Measurements from ENCODE around the gene SLC18A2.
"Not testable (repeated sequence)": the region's sequence is repeated elsewhere in the genome, so short reads cannot be mapped to it uniquely, and the experiment has no call there.

SLC18A2 gene

DNA sequence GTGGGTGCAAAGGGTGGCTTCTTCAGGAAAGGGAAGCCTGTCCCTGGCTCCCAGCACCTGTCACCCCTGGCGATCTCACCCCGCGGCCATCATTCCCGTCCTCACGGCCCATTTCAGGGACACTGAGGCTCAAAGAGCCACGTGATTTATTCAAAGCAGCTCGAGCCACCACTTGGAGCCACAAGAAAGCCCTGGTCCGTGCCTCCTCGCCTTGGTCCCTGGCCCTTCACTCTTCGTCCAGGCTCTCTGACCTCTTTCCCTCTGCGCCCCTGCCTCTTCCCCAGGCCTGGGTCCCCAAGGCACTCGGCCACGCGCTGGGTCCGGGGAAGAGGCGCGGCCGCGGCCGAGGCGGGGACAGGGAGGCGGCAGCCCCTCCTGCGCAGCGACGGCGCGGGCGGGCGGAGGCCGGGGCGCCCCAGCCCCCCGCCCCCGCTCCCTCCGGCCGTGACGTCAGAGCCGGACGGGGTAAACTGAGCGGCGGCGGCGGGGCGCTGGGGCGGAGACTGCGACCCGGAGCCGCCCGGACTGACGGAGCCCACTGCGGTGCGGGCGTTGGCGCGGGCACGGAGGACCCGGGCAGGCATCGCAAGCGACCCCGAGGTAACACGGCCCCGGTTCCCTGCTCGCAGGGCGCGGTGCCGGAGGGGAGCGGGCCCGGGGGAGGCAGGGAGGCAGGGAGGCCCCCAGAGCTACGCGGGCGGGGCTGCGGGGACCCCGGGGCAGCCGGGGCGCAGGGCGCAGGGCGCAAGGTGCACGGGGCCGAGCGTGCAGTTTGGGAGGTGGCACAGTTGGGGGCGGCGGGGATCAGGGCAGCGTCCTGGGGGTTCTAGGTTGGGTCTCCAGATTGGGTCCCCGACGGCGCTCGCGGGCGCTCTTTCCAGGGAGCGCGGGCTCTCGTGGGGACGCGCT is at the start of gene SLC18A2:
SLC18A2 (plus strand) TSS at position 494 of the 909 bp plus-strand sequence. CDS start 580 bp downstream, outside the sequence.
- no peak for DNase-seq (ENCODE audit: low spot score)

DNA sequence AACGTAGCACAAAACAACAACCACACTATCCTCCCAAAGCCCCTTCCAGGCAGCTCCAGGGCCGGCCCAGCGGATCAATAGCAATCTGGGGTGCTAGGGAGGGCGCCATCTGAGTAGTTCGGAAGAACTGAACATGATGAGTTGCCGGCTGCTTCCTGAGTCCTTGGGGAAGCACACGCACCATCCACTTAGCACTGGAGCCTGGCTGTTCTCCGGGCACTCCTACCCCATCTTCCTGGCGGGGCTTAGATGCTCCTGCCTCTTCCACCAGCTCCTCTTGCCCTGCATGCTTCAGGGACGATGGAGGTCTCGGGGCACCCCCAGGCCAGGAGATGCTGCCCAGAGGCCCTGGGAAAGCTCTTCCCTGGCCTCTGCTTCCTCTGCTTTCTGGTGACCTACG is 43.7 kb upstream of the SLC18A2 start, which contains the start of gene KCNK18:
KCNK18 (plus strand) TSS at position 301 of the 400 bp plus-strand sequence; CDS start at position 301, 0 bp downstream.
- no peak for DNase-seq (ENCODE audit: low spot score)

DNA sequence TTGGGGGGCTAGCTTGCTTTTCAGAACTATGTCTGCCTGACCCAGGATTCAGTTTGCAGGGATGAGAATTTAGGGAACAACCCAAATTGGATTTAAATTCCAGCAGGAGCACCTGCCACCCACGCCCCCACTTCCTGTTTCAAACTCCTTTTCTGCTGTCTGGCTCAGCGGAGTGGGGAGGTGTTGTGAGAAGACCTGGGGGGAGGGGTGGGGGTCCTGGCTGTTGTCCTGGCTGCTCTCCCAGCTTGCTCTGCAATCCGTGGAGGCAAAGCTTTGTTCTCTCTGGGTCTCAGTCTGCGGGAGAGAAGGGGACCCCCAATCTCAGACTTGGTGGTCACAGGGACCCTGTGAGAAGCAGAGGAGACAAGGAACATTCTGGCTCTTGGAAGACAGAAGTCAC is 42.8 kb upstream of the SLC18A2 start:
- no peak for DNase-seq (ENCODE audit: low spot score)

DNA sequence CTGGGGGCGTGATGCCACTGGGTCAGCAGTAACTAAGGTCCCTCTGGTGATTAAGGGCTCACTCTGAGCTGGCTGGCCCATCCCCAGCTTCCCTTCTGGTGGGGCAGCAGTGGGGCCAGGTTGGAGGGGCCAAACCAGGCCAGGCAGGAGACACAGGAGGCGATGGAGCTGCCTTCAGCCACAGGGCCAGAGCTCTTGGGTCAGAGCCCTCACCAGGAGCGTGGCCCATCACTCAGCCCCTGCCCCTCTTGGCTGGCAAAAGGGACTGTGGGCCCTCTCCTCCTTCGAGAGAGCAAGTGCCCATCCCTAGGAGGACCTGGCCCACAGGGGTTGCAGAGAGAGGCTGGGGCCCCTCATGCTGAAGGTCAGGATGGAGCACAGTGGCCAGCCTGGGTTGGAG is 39.1 kb upstream of the SLC18A2 start:
- DNase-seq (ENCODE audit: low spot score), result no peak

DNA sequence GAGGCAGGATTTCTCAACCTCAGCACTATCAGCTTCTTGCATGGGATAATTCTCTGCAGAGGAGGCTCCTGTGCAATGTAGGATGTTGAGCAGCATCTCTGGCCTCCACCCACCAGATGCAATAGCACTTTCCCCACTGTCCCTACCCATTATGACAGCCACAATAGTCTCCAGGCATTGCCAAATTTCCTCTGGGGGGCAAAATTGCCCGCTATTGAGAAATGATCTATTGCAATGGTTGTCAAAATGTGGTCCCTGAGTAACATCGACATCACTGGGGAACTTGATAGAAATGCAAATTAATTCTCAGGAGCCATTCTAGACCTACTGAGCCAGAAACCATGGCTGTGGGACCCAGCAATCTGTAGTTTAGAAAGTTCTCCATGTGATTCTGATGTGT is 36.6 kb upstream of the SLC18A2 start:
- no peak for DNase-seq (ENCODE audit: low spot score)

DNA sequence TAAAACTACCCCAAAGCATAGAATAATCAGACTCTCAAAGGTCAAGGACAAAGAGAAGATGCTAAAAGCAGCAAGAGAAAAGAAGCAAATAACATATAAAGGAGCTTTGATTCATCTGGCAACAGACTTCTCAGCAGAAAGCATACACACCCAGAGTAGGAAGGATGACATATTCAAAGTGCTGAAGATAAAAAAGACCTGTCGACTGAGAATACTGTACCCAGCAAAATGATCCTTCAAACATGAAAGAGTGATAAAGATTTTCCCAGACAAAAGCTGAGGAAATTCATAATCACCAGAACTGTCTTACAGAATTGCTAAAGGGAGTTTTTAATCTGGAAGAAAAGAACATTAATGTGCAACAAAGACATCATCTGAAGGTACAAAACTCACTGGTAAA is 28.7 kb upstream of the SLC18A2 start:
- no peak for DNase-seq (ENCODE audit: low spot score)

DNA sequence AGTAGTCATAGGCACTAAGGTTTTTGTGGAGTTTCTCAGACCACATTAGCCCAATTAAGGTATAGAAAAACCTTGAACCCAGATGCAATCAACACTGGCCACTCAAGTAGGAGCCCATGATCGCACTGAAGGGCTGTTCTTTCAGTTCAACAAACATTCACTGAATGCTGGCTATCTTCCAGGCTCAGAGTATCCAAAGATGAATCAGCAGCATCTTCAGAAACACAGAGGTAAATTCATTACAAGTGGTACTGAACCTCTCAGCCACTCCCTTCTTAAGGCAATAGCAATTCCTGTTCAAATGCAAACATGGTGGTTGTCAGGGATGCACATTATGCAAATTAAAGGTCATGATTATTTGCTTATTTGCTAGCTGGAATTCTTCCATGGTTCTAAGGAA is 26.5 kb upstream of the SLC18A2 start:
- DNase-seq (ENCODE audit: low spot score), result no peak

DNA sequence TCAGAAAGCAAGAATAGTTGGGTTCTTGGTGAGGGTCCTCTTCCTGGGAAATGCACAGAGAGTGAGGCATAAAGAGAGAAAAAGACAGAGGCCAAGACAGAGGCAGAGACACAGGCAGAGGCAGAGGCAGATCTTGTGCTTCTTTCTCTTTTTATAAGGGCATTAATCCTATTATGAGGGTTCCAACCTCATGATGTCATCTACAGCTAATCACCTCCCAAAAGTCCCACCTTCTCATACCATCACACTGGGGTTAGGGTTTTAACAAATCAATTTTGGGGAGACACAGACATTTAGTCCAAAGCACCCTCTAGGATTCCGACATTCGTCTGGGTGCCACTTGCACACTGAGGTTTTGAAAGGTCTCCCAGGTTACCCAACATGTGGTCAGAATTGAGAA is 25.8 kb upstream of the SLC18A2 start:
- no peak for DNase-seq (ENCODE audit: low spot score)

DNA sequence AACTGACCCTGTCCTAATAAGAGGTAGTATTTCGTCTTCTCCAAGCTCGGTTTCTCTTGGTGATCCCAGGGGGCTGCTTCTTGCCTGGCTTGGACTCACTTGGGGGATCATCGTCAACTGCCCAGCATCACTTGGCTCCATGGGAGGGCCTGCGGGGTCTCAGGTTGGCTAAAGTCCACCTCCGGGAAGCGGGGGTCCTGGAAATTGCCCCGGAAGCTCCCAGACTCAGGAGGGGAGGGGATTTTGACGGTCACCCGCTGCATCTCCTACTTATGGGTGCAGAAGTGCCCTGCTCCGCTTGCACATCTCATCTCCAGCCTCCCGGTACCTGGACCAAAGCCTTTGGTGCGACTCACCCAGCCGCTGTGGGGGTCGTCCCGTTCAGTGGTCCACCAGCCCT is 24.9 kb upstream of the SLC18A2 start:
- DNase-seq (ENCODE audit: low spot score), result no peak

DNA sequence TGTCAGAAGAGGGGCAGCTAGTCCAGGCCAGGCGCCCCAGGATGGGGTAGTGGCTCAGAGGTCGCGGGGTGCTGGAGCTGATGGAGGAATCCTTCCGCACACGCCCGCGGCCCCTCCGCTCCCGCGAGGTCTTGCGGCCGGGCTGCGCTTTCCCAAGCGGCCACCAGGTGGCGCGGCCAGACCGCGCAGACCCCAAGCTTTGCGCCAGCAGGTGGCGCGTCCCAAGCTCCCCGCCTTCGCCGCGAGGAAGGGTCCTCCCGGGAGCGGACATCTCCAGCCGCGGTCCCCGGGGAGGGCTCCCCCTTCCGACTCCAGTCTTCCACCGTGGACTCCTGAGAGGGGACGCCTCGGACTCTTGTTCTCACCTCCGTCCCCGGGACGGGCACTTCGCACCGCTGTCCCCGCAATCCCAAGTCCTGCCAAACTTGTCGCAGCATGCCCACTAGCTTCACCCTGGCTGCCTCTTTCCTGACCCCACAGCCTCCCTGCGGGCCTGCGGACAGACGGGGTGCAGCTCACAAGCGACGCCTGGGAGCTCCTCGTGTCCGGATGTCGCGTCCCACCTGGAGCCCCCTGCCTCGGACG is 24.2 kb upstream of the SLC18A2 start:
- peak; percentile 86 for DNase-seq (ENCODE audit: low spot score)

DNA sequence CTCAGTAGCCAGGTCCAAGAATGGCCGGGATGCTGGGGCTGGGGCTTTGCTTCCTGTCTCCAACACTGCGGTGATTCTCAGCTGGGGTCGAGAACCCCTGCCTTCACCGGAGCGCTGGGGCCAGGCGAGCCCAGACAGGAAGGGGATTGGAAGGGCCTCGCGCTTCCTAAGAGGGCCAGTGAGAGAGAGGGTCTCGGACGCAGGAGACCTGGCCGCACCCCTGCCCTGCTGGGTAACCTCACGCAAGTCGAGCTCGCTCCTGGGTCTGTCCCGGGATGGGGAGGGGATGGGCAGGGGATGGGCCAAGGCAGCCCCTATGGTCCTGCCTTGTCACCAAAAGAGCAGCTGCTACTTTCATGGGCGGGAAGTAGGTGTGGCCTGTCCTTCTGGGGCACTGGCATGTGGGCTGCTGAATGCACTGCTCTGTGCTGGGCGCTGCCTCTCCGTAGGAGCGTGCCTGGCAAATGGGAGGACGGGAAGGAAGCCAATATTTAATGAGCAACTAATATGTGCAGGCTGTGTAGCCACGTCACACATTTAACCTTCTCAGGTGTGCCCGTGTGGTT is 23.6 kb upstream of the SLC18A2 start:
- DNase-seq (ENCODE audit: low spot score), result no peak

DNA sequence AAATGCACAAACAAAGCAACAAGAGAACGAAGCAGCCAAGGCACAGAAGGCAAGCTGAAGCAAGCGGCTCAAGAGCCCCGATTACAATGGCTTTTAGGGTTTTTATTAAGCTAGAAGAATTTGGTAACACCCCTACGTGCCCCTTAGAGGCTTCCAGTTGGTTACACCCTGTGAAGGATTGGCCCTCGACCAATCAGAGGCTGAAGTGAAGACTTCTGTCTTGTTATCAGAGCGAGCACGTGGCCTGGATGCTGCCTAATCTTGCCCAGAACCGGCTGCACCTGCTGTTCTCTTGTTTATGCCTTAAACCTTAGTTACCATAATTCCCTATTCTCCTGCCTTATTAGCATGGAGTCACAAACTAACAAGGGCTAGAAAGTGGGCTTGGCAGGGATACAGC is 22.3 kb upstream of the SLC18A2 start:
- no peak for DNase-seq (ENCODE audit: low spot score)

DNA sequence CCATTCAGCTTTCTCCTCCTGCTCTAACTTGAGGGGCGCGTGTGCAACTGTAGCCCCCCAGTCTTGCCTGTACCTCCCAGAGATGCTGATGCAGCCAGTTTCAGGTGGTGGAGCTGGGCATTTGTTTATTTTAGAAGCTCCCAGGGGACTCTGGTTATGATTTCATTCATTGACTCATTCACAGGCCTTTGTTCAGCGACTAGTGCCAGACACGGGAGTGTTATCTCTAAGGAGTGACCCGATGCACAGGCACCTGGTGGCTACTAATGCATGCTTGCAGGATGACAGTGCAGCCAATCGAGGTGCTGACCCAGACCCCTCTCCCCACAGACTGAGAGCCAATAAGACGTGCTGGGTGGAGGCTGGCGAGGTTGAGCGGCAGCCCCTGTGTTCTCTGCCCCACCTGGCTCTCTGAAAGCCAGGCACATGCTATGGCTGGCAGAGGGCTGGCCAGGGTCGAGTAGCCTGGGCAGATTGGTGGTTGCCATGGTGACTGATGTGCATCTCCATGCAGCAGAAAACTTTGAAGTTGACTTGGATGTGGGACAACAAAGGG is 19.7 kb upstream of the SLC18A2 start:
- no peak for DNase-seq (ENCODE audit: low spot score)

DNA sequence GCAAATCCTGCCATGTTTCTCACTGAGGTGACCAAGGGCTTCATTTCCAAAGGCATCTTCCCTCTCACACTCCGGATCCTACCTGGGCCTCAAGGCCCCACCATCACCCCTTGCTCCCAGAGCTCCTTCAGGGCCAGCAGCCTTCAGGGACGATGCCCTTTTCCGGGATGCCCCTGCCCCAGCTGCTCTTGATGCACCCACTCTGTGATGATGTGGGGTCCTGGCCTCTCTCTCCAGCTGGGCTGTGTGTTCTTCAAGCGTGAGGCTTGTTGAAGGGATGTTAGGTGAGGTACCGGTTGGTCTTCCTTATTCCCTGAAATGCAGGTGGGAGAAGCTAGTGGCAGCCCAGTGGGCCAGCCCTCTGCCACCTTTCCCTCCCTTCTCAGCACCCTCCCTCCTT is 18.4 kb upstream of the SLC18A2 start:
- DNase-seq (ENCODE audit: low spot score), result no peak

DNA sequence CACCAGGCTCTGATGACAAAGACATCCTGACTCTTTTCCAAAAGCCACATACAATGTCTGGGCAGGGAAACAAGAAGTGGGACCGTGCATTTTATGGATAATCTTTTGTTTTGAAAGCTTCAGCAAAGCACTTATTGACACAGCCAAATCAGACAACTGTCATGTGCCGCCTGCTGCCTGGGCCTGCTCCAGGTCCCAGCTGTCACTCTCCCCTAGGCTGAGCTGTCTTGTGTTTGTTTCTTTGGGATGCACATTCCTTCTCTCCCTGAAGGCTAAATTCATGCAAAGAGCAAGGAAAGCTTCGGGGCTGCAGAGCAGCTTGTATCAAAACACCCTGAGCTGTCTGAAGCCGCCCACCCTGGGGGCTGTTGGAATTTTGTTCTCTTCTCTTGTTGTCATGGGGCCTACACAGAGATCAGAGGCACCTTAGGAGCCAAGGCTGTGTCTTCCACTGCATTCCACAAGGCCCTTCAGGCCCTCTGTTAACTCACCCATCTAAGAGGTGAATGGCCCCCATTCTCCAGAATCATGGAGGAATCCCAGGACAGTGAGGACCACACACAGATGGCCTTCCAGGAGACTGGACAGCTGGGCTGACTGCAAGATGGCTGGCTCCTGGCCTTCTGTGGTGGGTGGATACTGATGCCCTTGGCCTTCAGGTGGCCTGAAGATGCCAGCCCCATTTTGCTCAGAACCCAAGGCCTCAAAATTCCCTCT is 17.8 kb upstream of the SLC18A2 start:
- no peak for DNase-seq (ENCODE audit: low spot score)

DNA sequence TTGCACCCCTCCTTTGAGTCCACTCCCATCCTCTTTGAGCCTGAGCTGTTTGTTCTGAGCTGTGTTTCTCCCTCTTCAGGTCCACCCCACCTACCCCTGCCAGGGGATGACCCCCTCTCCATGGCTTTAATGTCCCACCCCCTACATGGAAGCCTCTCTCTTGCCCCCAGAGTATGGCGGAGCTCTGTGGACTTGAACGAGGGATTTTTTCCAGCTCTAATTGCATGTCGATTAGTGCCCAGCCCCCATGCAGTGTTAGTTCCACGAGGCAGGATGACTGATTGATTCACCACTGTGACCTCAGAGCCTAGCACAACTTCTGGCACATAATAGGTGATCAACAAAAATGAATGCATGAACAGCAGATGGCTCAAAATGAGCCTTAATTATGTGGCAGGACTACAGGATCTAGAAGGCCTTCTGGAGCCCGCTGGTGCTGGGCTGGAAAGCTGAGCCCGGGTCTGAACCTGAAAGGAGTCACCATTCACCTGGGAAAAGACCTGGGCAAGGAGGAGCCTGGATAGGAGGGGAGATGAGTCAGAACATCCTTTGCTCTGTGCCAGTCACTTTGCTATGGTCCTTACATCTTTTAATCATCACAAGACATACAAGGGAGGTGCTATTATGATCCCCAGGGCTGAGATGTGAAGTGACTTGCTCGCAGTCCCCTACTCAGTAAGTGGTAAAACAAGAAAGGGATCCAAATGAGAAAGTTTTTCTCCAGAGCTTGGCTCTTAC is 17.1 kb upstream of the SLC18A2 start:
- no peak for DNase-seq (ENCODE audit: low spot score)

DNA sequence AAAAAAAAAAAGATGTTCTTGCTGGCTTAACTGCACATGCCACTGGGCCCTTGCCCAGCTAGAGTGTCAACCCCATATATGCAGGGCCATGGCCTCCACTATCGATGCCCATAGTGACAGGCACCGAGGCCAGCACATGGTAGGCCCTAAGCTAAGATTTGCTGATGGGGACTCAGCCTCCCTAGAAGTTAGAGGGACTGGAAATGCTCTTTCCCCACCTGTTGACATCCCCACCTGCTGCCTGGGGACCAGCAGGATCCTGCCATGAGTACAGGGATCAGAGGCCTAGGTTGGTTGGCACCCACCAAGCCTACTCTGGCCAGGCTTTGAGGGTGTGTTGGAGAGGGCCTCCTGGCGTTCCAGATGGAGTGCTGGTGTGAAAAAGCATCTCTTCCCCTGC is 16.0 kb upstream of the SLC18A2 start:
- no peak for DNase-seq (ENCODE audit: low spot score)

DNA sequence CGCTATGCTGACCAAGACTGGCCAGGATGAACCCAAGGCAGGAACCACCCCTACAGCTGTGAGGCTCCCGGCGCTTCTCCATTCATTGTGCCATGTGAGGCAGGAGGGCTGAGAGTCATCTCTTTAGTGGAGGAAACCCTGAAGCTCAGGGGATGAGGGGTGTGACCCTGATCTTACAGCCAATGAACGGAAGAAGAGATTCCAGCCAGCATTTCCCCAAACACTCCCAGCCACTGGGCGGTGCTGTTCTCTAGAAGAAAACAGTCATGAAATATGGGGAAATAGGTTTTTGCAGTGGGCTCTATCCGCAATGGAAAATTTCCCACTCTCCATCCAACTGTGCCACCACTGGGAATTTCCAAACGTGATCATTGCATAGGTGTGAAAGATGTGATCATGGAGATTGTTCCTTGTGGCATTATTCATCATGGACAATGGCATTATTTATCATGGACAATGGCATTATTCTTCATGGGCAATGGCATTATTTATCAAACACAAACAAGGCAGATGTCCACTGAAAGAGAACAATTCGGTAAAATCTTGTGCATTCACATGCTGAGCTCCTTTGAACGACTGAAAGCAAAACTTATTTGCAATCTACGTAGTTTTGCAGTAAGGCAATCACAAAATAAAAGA is 14.0 kb upstream of the SLC18A2 start:
- peak; percentile 71 for DNase-seq (ENCODE audit: low spot score)

DNA sequence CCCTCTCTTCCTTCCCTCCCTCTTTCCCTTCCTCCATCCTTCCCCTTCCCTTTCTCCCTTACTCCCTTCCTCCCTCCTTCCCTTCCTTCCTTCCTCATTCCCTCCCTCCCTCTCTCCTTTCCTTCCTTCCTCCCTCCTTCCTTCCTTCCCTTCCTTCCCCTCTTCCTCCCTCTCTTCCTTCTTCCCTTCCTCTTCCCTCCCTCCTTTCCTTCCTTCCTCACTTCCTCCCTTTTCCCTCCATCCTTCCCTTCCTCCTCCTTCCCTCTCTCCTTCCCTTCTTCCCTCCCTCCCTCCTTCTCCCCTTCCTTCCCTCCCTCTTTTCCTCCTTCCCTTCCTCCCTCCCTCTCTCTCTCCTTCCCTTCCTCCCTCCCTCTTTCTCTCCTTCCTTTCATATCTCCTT is 12.7 kb upstream of the SLC18A2 start:
- no peak for DNase-seq (ENCODE audit: low spot score)

DNA sequence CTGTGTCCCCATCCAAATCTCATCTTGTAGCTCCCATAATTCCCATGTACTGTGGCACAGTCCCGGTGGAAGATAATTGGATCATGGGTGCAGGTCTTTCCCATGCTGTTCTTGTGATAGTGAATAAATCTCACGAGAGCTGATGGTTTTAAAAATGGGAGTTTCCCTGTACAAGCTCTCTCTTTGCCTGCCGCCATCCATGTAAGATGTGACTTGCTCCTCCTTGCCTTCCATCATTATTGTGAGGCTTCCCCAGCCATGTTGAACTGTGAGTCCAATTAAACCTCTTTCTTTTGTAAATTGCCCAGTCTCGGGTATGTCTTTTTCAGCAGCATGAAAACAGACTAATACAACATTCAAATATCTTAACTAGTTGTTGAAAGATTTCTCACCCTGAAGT is 10.8 kb upstream of the SLC18A2 start:
- not testable (repeated sequence) for DNase-seq (ENCODE audit: low spot score)

DNA sequence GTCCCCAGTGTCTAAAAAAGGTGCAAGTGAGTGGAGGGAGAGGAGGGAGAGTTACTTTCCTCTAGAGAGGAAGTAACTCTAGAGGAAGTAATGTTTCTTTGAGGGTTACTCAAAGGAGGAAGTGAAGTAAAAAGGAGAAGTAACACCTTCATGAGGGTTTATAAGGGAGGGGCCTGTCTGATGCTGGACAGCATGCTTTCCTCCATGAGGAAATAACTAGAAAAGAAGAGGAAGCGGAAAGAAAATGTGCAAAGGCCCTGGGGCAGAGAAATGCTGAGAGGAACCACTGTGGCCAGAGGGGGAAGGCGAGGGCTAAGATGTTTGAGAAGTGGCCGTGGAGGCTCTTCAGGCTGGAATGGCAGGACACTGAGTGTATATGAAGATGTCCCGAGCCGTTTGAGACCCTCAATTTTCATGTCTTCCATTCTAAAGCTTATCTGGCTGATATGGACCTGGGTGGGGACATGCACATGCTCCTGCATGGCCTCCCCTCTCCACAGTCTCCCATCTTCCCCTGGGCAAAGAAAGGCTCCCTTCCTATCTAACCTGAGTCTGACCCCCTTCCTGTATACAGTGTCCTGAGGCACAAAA is 3.4 kb upstream of the SLC18A2 start:
- DNase-seq (ENCODE audit: low spot score), result no peak
